Activated T-cell treated with anti-CD3 and anti-CD28 coated beads, Interleukin-2, amount 50 U/mL, for 24 hours (primary cell): Measurements from ENCODE around the gene CREB1.

Experiments used
- DNase-seq: peaks from one replicate; pipeline ENCODE4 v3.0.0-alpha.2; 2020
- H3K27ac Mint-ChIP-seq: 2 replicates; pipeline ENCODE4 v1.8.0; 2020; ENCODE audit warnings: mild to moderate bottlenecking, mixed read lengths
- H3K27me3 Mint-ChIP-seq: 2 replicates; pipeline ENCODE4 v1.8.0; 2020; ENCODE audit warnings: mixed read lengths
- H3K36me3 Mint-ChIP-seq: 2 replicates; pipeline ENCODE4 v1.8.0; 2020; ENCODE audit warnings: low read depth, mixed read lengths
- H3K4me1 Mint-ChIP-seq: 2 replicates; pipeline ENCODE4 v1.8.0; 2020; ENCODE audit warnings: low read depth, mixed read lengths
- H3K4me3 Mint-ChIP-seq: 2 replicates; pipeline ENCODE4 v1.8.0; 2020; ENCODE audit warnings: mild to moderate bottlenecking, moderate library complexity, mixed read lengths
- H3K9me3 Mint-ChIP-seq: 2 replicates; pipeline ENCODE4 v1.8.0; 2020; ENCODE audit warnings: mixed read lengths

Gene CREB1

GRCh38 chr2:207529330-207530159 lies at the start of gene CREB1:
CREB1 (plus strand) TSS chr2:207529962; CDS start chr2:207555636, 25,674 bp downstream.
- DNase-seq: peak; percentile 100
- Mint-ChIP-seq H3K27me3 (no peaks in the 10 kb centered on the region), H3K27ac (peak within 1 kb of the TSS; percentile 100), H3K4me3 (peak within 1 kb of the TSS; percentile 98), H3K4me1 (peaks cover 66% of the 10 kb centered on the region), H3K9me3 (no peaks in the 10 kb centered on the region), H3K36me3 (peaks cover 40% of the 10 kb centered on the region)

- no peak overlapping the region for H3K4me3 Mint-ChIP-seq
- H3K27ac Mint-ChIP-seq: no peak overlapping the region
- H3K27me3 Mint-ChIP-seq: no peaks in the 10 kb centered on the region
- no peaks in the 10 kb centered on the region for H3K36me3 Mint-ChIP-seq
- DNase-seq: no peak
- peaks cover 34% of the 10 kb centered on the region for H3K4me1 Mint-ChIP-seq
- H3K9me3 Mint-ChIP-seq: no peaks in the 10 kb centered on the region
Measured at GRCh38 chr2:207480521-207481040, 49.2 kb upstream of the CREB1 start.

DNA sequence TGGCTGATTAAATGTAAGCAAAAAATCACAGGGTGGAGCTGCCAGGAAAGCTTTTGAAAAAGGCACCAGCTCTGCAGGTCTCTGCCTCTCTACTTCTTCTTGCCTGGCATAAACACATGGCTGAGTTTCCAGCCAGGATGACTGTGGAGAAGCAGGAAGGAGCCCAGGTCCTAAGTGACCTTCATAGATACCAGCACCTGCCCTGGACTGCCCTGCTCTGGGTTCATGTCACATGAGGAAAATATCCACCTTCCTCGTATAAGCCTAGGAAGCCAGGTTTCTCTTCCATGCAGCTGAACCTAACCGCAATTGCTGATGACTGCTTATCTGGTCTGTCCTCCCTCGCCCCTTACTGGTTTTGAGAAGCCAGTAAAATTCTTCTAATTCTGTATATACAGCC lies 47.8 kb upstream of the CREB1 start:
- Mint-ChIP-seq H3K9me3 (no peaks in the 10 kb centered on the region), H3K36me3 (no peaks in the 10 kb centered on the region), H3K4me3 (no peak overlapping the region), H3K27me3 (no peaks in the 10 kb centered on the region), H3K27ac (no peak overlapping the region), H3K4me1 (peaks cover 34% of the 10 kb centered on the region)
- no peak for DNase-seq

- Mint-ChIP-seq H3K27me3 (no peaks in the 10 kb centered on the region), H3K9me3 (no peaks in the 10 kb centered on the region), H3K36me3 (no peaks in the 10 kb centered on the region), H3K4me3 (no peak overlapping the region), H3K4me1 (peaks cover 34% of the 10 kb centered on the region), H3K27ac (no peak overlapping the region)
- DNase-seq: no peak
Measured at GRCh38 chr2:207482630-207483029, 47.1 kb upstream of the CREB1 start.

DNA sequence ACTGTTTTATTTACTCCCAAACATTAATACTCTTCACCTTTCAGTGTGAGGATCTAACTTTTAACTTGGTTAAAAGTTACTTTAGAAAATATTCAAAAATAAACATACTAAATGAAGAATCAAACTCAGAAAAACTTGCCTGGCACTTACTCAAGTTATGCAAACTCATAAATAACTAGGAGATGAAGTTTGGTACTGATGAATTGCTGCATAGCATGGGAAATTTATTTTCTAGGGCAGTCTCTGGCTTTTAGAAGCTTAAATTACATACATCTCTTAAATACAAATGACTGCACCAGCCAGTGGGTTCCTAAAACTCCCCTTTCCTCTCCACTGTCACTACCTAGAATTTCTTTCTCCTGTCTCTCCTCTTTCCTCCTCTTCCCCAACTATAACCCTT lies 46.7 kb upstream of the CREB1 start:
- no peak for DNase-seq

GRCh38 chr2:207483477-207483876 lies 46.3 kb upstream of the CREB1 start:
- H3K27ac Mint-ChIP-seq: no peak overlapping the region

More for the DNA sequence above, 46.7 kb upstream of the CREB1 start:
- Mint-ChIP-seq H3K9me3 (no peaks in the 10 kb centered on the region), H3K36me3 (no peaks in the 10 kb centered on the region), H3K4me3 (no peak overlapping the region), H3K27ac (no peak overlapping the region), H3K4me1 (peaks cover 37% of the 10 kb centered on the region), H3K27me3 (no peaks in the 10 kb centered on the region)

GRCh38 chr2:207484444-207485391 lies 45.0 kb upstream of the CREB1 start:
- no peak for DNase-seq
- H3K27me3 Mint-ChIP-seq: no peaks in the 10 kb centered on the region
- no peaks in the 10 kb centered on the region for H3K36me3 Mint-ChIP-seq
- H3K4me1 Mint-ChIP-seq: peaks cover 27% of the 10 kb centered on the region
- no peaks in the 10 kb centered on the region for H3K9me3 Mint-ChIP-seq
- H3K4me3 Mint-ChIP-seq: no peak overlapping the region
- H3K27ac Mint-ChIP-seq: no peak overlapping the region

More at GRCh38 chr2:207483477-207483876, 46.3 kb upstream of the CREB1 start:
- Mint-ChIP-seq H3K9me3 (no peaks in the 10 kb centered on the region), H3K4me1 (peaks cover 37% of the 10 kb centered on the region), H3K27me3 (no peaks in the 10 kb centered on the region), H3K4me3 (no peak overlapping the region), H3K36me3 (no peaks in the 10 kb centered on the region)
- DNase-seq: no peak

DNA sequence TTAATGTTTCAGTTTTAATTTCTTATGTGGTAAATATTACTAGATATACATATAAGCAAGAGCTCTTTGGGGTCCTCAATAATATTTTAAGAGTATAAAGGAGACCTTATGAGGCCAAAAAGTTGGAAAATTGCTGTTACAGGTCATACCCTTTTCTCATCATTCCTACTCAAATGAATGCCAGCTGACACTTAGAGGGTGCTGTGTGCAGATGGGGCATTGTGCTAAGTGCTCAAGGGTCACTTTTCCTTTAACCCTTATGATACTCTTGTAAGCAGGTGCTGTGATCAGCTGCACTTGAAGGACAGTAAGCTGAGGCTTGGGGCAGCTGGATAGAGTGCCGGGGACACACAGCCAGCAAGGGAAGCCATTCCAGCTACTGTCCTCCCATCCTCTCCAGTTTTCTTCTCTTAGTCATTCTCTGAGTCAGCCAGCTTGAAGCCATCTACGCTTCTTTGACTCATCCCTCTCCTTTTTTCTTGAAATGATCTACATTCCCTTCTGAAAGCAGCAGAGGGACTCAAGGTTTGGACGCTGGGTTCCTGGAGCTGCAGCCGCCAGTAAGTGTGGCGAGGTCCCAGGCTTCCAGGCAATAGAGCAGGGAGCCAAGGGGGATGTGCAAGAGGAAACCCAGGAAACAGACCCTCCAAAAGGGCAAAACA lies 42.0 kb upstream of the CREB1 start:
- no peaks in the 10 kb centered on the region for H3K9me3 Mint-ChIP-seq
- H3K36me3 Mint-ChIP-seq: no peaks in the 10 kb centered on the region
- H3K4me1 Mint-ChIP-seq: peaks cover 14% of the 10 kb centered on the region
- no peak overlapping the region for H3K27ac Mint-ChIP-seq
- no peak for DNase-seq
- no peak overlapping the region for H3K4me3 Mint-ChIP-seq
- no peaks in the 10 kb centered on the region for H3K27me3 Mint-ChIP-seq

DNA sequence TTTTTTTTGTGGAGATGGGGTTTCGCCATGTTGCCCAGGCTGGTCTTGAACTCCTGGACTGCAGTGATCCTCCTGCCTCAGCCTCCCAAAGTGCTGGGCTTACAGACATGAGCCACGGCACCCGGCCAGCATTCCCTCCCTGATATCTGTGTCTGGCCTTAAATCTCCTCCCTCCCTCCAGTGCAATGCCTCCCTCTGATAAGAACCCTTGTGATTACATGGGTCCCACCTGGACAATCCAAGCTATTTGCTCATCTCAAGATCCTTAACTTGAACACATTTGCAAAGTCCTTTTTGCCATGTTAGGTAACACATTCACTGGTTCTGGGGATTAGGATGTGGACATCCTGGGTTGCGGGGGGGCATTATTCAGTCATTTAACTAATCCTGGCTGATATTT lies 40.5 kb upstream of the CREB1 start:
- Mint-ChIP-seq H3K4me3 (no peak overlapping the region), H3K9me3 (no peaks in the 10 kb centered on the region), H3K27me3 (no peaks in the 10 kb centered on the region), H3K36me3 (no peaks in the 10 kb centered on the region), H3K27ac (no peak overlapping the region), H3K4me1 (peaks cover 12% of the 10 kb centered on the region)
- DNase-seq: no peak

- H3K9me3 Mint-ChIP-seq: no peaks in the 10 kb centered on the region
- no peak overlapping the region for H3K4me3 Mint-ChIP-seq
- no peaks in the 10 kb centered on the region for H3K36me3 Mint-ChIP-seq
- no peaks in the 10 kb centered on the region for H3K27me3 Mint-ChIP-seq
- peaks cover 9% of the 10 kb centered on the region for H3K4me1 Mint-ChIP-seq
- DNase-seq: no peak
- H3K27ac Mint-ChIP-seq: no peak overlapping the region
Measured at GRCh38 chr2:207490441-207490840, 39.3 kb upstream of the CREB1 start.

DNA sequence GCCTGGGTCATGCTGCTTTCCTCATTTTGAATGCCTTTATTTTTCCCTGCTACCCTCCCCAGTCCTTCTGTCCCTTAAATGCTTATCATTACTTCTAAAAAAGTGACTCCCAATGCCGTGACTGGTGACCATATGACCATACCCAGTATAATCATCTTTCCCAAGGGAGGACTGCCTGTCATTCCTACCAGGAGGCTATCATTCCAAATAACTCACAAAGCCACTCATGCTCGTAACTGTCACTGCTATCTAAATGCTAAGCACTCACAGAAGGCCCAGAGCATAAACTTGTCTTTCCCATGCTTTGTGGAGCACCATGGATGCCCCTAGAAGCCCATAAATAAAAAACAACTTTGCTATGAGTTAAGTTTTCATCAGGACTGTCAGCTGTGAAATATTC lies 38.7 kb upstream of the CREB1 start:
- Mint-ChIP-seq H3K4me3 (no peak overlapping the region), H3K27me3 (no peaks in the 10 kb centered on the region), H3K9me3 (no peaks in the 10 kb centered on the region), H3K36me3 (no peaks in the 10 kb centered on the region), H3K27ac (no peak overlapping the region), H3K4me1 (peaks cover 9% of the 10 kb centered on the region)
- no peak for DNase-seq

DNA sequence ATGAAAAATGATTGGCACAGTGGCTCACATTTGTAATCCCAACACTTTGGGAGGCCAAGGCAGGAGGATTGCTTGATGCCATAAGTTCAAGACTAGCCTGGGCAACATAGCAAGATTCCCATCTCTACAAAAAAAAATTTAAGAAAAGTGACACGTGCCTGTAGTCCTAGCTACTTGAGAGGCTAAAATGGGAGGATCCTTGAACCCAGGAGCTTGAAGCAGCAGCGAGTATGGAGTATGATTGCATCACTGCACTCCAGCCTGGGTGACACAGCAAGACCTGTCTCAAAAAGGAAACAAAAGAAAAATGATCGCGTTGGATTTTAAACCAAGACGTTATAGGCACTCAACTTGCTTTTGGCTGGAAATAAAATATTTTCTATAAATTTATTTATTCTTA lies 37.8 kb upstream of the CREB1 start:
- no peak for DNase-seq
- H3K27me3 Mint-ChIP-seq: no peaks in the 10 kb centered on the region
- no peaks in the 10 kb centered on the region for H3K9me3 Mint-ChIP-seq

DNA sequence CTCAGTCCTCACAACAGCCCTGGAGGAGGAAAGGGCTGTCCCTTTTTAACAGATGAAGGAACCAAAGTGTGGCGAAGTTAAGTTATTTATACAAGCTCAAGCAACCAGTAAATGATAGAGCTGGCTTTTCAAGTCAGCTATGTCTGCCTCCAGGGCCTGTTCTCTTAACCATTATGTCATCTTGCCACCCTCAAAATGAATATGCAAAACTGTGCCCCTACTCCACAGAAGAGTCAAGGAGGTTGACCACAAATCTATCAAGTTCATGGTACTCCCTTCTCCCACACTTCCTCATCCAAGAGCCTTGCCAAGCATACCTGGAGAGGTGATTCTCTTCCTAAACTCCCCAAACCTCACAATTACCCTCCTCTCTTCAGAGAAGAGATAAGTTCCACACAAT lies 37.3 kb upstream of the CREB1 start:
- H3K27ac Mint-ChIP-seq: no peak overlapping the region
- H3K9me3 Mint-ChIP-seq: no peaks in the 10 kb centered on the region
- no peaks in the 10 kb centered on the region for H3K36me3 Mint-ChIP-seq
- H3K4me1 Mint-ChIP-seq: peaks cover 9% of the 10 kb centered on the region
- no peak overlapping the region for H3K4me3 Mint-ChIP-seq
- no peak for DNase-seq
- H3K27me3 Mint-ChIP-seq: no peaks in the 10 kb centered on the region

More for the DNA sequence above, 37.8 kb upstream of the CREB1 start:
- H3K4me1 Mint-ChIP-seq: peaks cover 9% of the 10 kb centered on the region
- no peak overlapping the region for H3K27ac Mint-ChIP-seq
- no peaks in the 10 kb centered on the region for H3K36me3 Mint-ChIP-seq
- H3K4me3 Mint-ChIP-seq: no peak overlapping the region

- no peak for DNase-seq
- Mint-ChIP-seq H3K27ac (no peak overlapping the region), H3K27me3 (no peaks in the 10 kb centered on the region), H3K36me3 (no peaks in the 10 kb centered on the region), H3K9me3 (no peaks in the 10 kb centered on the region), H3K4me1 (peaks cover 5% of the 10 kb centered on the region), H3K4me3 (no peak overlapping the region)
Measured at GRCh38 chr2:207494137-207494536, 35.6 kb upstream of the CREB1 start.
